Measurements from ENCODE around the gene PEX14.

- TF ChIP-seq CTCF (IDR thresholded peaks at IDR 0.05) (no peak), POLR2A (IDR thresholded peaks at IDR 0.05) (no peak)
Measured at GRCh38 chr1:10544239-10544638, 69.5 kb downstream of the PEX14 start.

Data from gastroesophageal sphincter (tissue), 3 donors.